ENCODE measurements around the gene STXBP2. TPM values are rescaled to one million over a fixed set of nuclear protein-coding genes. Genes with fewer than 3 reads are reported as not detected.

Gene STXBP2
- total RNA-seq, 1 experiment from 2014 or later: 92.5 TPM

DNA sequence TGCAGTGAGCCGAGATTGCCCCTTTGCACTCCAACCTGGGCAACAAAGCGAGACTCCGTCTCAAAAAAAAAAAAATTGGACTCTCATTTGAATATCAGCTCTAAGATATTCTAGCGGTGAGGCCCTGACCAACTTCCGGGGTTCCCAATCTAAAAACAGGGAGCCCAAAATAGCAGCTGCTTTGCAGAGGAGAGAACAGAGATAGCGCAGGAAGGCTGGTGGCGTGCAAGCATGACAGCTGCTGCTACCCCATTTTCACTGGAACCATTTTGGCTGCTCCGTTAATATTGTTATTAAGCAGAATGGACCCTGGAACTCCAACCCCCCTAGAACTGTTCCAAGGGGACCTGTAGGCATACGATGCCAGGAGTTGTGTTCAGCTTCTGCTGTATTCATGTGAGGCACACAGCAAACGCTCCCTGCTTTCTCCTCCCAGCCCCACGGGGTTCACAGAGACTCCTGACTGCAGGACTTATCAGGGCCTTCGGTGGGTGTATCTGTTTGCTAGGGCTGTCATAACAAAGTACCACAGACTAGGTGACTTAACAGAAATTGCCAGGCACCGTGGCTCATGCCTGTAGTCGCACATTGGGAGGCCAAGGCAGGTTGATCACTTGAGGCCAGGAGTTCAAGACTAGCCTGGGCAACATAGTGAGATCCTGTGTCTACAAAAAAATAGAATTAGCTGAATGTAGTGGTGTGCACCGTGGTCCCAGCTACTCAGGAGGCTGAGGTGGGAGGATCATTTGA lies 11.5 kb downstream of the STXBP2 start:
- H3K27me3 Mint-ChIP-seq (ENCODE audit: low read depth): peaks cover 39% of the 10 kb centered on the region
- no peaks in the 10 kb centered on the region for H4K20me1 ChIP-seq (ENCODE audit: control insufficient read depth, insufficient read depth, insufficient read length)
- H3K14ac ChIP-seq (ENCODE audit: insufficient read depth, low read length): no peak overlapping the region
- no peak for DNase-seq
- H3K36me3 Mint-ChIP-seq (ENCODE audit: insufficient read depth in 1 of 3, low read depth in 3 of 3): peaks cover 0 to 8% (median 4%) of the 10 kb centered on the region in 3 experiments; a peak in 3 of 7 replicates
- H4K8ac ChIP-seq (replicated peaks; ENCODE audit: insufficient read length, low read depth, low read length): no peak overlapping the region
- H3K4ac ChIP-seq (ENCODE audit: low read depth, low read length): no peak overlapping the region
- no peak overlapping the region for H2BK12ac ChIP-seq (ENCODE audit: insufficient read length, low read depth, low read length)
- H3K27me3 ChIP-seq (ENCODE audit: insufficient read depth, low read length): peaks cover 4% of the 10 kb centered on the region; the same call in 1 of the 2 replicates
- H3K23me2 ChIP-seq (ENCODE audit: insufficient read length, low read depth, low read length, poor library complexity, severe bottlenecking): no peaks in the 10 kb centered on the region
- no peak overlapping the region for H4K91ac ChIP-seq (ENCODE audit: insufficient read length, low read depth, low read length)
- no peaks in the 10 kb centered on the region for H3K4me1 ChIP-seq (ENCODE audit: insufficient read depth, low read length)
- H3K27ac ChIP-seq (ENCODE audit: insufficient read length, low read depth, low read length): no peak overlapping the region
- H2BK120ac ChIP-seq (ENCODE audit: low read depth, low read length, poor library complexity, severe bottlenecking): no peak overlapping the region
- H2AK5ac ChIP-seq (ENCODE audit: insufficient read length, low read length): no peak overlapping the region
- no peak overlapping the region for H2AFZ ChIP-seq (ENCODE audit: low read length)
- H3K4me2 ChIP-seq (ENCODE audit: insufficient read depth, insufficient read length, low read length): no peak overlapping the region
- no peaks in the 10 kb centered on the region for H3K79me2 ChIP-seq (ENCODE audit: insufficient read depth, low read length)
- H3K9me3 Mint-ChIP-seq: peaks cover 0 to 3% of the 10 kb centered on the region in 2 experiments; a peak in 3 of 5 replicates
- H3T11ph ChIP-seq (ENCODE audit: low read length): no peak overlapping the region
- H3K27ac Mint-ChIP-seq: no peak overlapping the region
- TF ChIP-seq, protein P1, sequence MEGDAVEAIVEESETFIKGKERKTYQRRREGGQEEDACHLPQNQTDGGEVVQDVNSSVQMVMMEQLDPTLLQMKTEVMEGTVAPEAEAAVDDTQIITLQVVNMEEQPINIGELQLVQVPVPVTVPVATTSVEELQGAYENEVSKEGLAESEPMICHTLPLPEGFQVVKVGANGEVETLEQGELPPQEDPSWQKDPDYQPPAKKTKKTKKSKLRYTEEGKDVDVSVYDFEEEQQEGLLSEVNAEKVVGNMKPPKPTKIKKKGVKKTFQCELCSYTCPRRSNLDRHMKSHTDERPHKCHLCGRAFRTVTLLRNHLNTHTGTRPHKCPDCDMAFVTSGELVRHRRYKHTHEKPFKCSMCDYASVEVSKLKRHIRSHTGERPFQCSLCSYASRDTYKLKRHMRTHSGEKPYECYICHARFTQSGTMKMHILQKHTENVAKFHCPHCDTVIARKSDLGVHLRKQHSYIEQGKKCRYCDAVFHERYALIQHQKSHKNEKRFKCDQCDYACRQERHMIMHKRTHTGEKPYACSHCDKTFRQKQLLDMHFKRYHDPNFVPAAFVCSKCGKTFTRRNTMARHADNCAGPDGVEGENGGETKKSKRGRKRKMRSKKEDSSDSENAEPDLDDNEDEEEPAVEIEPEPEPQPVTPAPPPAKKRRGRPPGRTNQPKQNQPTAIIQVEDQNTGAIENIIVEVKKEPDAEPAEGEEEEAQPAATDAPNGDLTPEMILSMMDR (conservative IDR thresholded peaks at IDR 0.05): no peak
- H2BK5ac ChIP-seq (ENCODE audit: insufficient read length, low read length): no peak overlapping the region
- H3K9ac ChIP-seq (ENCODE audit: extremely low read depth, insufficient read length, low read length): no peak overlapping the region
- H3K18ac ChIP-seq (ENCODE audit: insufficient read length, low read depth, low read length): no peak overlapping the region
- H4K5ac ChIP-seq (ENCODE audit: insufficient read length, low read depth, low read length): no peak overlapping the region
- no peak overlapping the region for H2BK20ac ChIP-seq (ENCODE audit: low read depth, low read length, poor library complexity, severe bottlenecking)
- no peaks in the 10 kb centered on the region for H3K9me3 ChIP-seq (ENCODE audit: control insufficient read depth, low read depth, low read length)
- no peak overlapping the region; a peak in 1 of 5 replicates for H3K4me3 Mint-ChIP-seq
- WGBS (ENCODE audit: extremely low coverage, insufficient read length, low lambda C conversion rate): no CpG with 5 or more reads among the region's 15 CpGs
- H3K4me1 Mint-ChIP-seq: peaks cover 3 to 4% of the 10 kb centered on the region in 2 experiments
- H3K23ac ChIP-seq (ENCODE audit: insufficient read length, low read depth, low read length): no peak overlapping the region
- no peaks in the 10 kb centered on the region for H3K79me1 ChIP-seq (ENCODE audit: insufficient read depth, low read depth, low read length, poor library complexity, severe bottlenecking)
- no peak overlapping the region for H3K56ac ChIP-seq (ENCODE audit: insufficient read length, low read depth, low read length)
- H2BK15ac ChIP-seq (ENCODE audit: low read depth, low read length): no peak overlapping the region
